Prostate gland (tissue), 2 donors: Measurements from ENCODE around the gene CCDC157. TPM values are rescaled to one million over a fixed set of nuclear protein-coding genes. Genes with fewer than 3 reads are reported as not detected.

Experiments used
- DNase-seq: peaks from one replicate; pipeline ENCODE4 v3.0.0-alpha.2; 2019; ENCODE audit warnings: low spot score
- H3K27ac ChIP-seq, 2 donors: fragments of 200-600 bp; sonication (generic); 2 replicates each; pipeline ENCODE4 v1.5.1; 2017 to 2019
- H3K27me3 ChIP-seq: fragments of 200-600 bp; sonication (generic); replicated peaks from 2 replicates; pipeline ENCODE4 v1.5.1; 2019; ENCODE audit not compliant: insufficient read depth
- H3K36me3 ChIP-seq, 2 donors: fragments of 200-600 bp; sonication (generic); 1 replicate in 1 of 2; 2 replicates in 1 of 2; pipeline versions ENCODE4 v1.5.1 to v1.8.1; 2017 to 2019
- H3K4me1 ChIP-seq: fragments of 200-600 bp; sonication (generic); replicated peaks from 2 replicates; pipeline ENCODE4 v1.5.1; 2019
- H3K4me3 ChIP-seq, 2 donors: fragments of 200-600 bp; sonication (generic); 2 replicates each; pipeline ENCODE4 v1.5.1; 2017 to 2019
- H3K9me3 ChIP-seq: fragments of 200-600 bp; sonication (generic); 2 replicates; pipeline ENCODE4 v1.5.1; 2017
- POLR2A ChIP-seq: fragments of 450-650 bp; IDR thresholded peaks from one replicate; pipeline ENCODE4 v1.6.1; 2016; ENCODE audit warnings: antibody characterized with exemption, mild to moderate bottlenecking
- POLR2AphosphoS5 ChIP-seq: sonication (generic); formaldehyde crosslinking; IDR thresholded peaks from one replicate; pipeline ENCODE4 v1.6.1; 2017; ENCODE audit warnings: antibody characterized with exemption
- WGBS: methylation state at CpG from one replicate; pipeline ENCODE4 v1.1.5; 2018; 5-methylcytosine and 5-hydroxymethylcytosine counted together
- intact Hi-C: fragments of 100-400 bp; cut with DNase I; formaldehyde crosslinking; loops from one replicate; pipeline ENCODE4 v1.14.2; 2022
- total RNA-seq, 2 donors: library from RNA; depleted of rRNA; stranded (reverse); fragments of >200 nt; gene quantifications; one replicate each; pipeline ENCODE4 v1.1.0, GENCODE V29; 2016
- TF ChIP-seq, protein P1 (sequence below), 4 experiments: fragments of 200-600 bp in 2 of 4; fragments of 450-650 bp in 2 of 4; sonication (generic) in 2 of 4; IDR thresholded peaks; 1 replicate in 3 of 4; 2 replicates in 1 of 4; pipeline ENCODE4 v1.5.1; 2016 to 2019; ENCODE audit warnings: antibody characterized with exemption in 4 of 4, mild to moderate bottlenecking in 2 of 4, moderate library complexity in 2 of 4

CCDC157 gene
- total RNA-seq, 2 donors from 2014 or later = 3.5 to 28.6 TPM

DNA sequence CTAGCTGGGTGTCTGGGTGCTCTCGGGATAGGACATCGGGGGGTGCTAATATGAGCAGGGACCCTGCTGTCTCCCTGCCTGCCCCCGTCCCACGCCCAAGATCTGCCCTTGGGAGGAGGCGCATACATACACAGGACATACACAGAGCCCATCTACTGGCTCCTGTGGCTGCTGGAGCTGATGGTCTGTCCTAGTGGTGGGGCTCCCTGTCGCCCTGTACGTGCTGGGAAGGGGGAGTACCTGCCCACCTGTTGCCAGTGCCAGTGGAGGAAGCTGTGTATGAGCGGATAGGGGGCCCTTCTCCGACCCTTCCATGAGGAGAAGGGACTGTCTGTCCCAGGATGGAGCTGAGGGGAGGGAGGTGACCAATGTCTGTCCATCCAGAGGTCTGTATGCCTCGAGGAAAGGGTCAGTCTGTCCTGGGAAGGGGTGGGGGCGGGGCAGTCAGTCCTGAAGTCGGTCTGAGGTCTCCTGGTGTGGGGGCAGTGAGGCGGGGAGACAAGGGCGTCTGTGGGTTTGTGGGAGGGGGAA is 31.0 kb upstream of the CCDC157 start:
- no peak for TF ChIP-seq POLR2A
- TF ChIP-seq, protein P1, sequence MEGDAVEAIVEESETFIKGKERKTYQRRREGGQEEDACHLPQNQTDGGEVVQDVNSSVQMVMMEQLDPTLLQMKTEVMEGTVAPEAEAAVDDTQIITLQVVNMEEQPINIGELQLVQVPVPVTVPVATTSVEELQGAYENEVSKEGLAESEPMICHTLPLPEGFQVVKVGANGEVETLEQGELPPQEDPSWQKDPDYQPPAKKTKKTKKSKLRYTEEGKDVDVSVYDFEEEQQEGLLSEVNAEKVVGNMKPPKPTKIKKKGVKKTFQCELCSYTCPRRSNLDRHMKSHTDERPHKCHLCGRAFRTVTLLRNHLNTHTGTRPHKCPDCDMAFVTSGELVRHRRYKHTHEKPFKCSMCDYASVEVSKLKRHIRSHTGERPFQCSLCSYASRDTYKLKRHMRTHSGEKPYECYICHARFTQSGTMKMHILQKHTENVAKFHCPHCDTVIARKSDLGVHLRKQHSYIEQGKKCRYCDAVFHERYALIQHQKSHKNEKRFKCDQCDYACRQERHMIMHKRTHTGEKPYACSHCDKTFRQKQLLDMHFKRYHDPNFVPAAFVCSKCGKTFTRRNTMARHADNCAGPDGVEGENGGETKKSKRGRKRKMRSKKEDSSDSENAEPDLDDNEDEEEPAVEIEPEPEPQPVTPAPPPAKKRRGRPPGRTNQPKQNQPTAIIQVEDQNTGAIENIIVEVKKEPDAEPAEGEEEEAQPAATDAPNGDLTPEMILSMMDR (IDR thresholded peaks at IDR 0.05) = no peak
- no peak for TF ChIP-seq POLR2AphosphoS5
- Histone ChIP-seq H3K4me1 (peaks cover 14% of the 10 kb centered on the region), H3K36me3 (no peaks in the 10 kb centered on the region), H3K9me3 (no peaks in the 10 kb centered on the region), H3K27me3 (no peaks in the 10 kb centered on the region), H3K4me3 (peak overlapping the region; percentile 86 to 98), H3K27ac (peak overlapping the region; percentile 92 to 94)
- 26% methylated on average over 14 of the region's 14 CpGs for WGBS
- DNase-seq = no peak
- intact Hi-C loops = loop anchor here (2.0 kb wide), 1 partner anchor 37 kb away; the partner anchor contains the start of gene CASTOR1

DNA sequence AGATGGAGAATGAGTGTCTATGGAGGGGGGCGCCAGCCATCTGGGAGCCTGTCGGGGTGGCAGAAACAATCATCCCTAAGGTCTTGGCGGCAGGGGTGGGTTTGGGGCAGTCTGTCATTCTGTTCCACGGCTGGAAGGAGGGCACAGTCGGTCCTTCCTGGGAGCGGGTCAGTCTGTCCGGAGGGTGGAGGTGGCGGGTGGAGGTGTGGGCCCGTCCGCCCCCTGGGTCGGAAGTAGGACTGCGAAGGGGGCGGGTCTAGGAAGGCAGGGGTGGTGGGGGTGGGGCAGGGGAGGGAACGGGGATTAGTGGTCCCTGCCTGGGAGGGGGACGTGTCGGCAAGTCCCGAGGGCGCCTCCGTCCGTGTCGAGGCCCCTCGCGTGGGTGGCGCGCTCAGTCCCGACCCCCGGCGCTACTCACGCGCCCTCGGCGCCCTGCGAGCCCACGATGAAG is 30.5 kb upstream of the CCDC157 start:
- WGBS = under 1% methylated on average over 21 of the region's 34 CpGs
- TF ChIP-seq POLR2AphosphoS5 = no peak
- Histone ChIP-seq H3K36me3 (no peaks in the 10 kb centered on the region), H3K4me1 (peaks cover 10% of the 10 kb centered on the region), H3K4me3 (peak overlapping the region; percentile 86 to 98), H3K27ac (peak overlapping the region; percentile 92 to 94), H3K27me3 (no peaks in the 10 kb centered on the region), H3K9me3 (no peaks in the 10 kb centered on the region)
- peak; percentile 42 for DNase-seq
- intact Hi-C loops = loop anchor here (2.0 kb wide), 1 partner anchor 37 kb away; the partner anchor contains the start of gene CASTOR1

DNA sequence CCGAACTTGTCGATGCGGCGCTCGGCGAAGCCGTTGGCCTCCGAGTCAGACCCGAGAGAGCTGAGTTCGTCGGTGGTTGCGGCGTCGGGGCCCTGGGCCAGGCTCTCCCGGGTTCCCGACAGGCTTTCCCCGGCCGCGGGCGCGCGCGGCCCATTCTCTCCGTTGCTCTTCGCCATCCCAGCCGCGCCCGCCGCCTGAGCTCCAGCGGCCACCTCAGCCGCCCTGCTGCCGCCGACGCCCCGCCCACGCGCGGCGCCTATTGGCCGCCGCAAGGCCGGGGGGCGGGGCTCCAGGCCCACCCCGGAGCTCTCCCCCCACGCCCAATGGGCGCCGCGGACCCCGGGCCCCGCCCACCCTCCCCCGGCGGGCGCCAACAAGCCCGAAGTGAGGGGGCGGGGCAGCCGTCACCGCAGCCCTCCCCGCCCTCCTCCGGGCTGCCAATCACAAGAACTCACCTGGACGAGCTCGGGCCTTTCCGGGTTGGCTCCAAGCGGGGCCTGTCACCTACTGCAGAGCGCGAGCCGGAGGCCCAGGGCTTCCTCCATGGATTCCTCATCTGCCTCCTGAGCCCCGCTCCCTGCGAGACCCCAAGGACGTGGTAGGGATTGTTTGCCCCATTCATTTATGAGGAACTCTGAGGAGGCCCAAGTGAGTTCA is 30.0 kb upstream of the CCDC157 start, which contains the start of gene TBC1D10A:
Gene TBC1D10A (minus strand): TSS at position 236 of the 657 bp plus-strand sequence. CDS start 60 bp downstream, at position 176.
- TF ChIP-seq POLR2A (peak; percentile 97), POLR2AphosphoS5 (peak; percentile 84)
- TF ChIP-seq, protein P1 (IDR thresholded peaks at IDR 0.05) = peak in 1 of 4 experiments; percentile 16
- Histone ChIP-seq H3K27ac (peak within 1 kb of the TSS; percentile 92 to 94), H3K27me3 (no peaks in the 10 kb centered on the region), H3K36me3 (no peaks in the 10 kb centered on the region), H3K9me3 (no peaks in the 10 kb centered on the region), H3K4me1 (peaks cover 5% of the 10 kb centered on the region), H3K4me3 (peak within 1 kb of the TSS; percentile 86 to 98)
- DNase-seq = peak; percentile 96
- intact Hi-C loops = loop anchor here (2.0 kb wide), 1 partner anchor 38 kb away; the partner anchor contains the start of gene CASTOR1
- whole genome bisulfite sequencing = under 1% methylated on average over 47 of the region's 69 CpGs

DNA sequence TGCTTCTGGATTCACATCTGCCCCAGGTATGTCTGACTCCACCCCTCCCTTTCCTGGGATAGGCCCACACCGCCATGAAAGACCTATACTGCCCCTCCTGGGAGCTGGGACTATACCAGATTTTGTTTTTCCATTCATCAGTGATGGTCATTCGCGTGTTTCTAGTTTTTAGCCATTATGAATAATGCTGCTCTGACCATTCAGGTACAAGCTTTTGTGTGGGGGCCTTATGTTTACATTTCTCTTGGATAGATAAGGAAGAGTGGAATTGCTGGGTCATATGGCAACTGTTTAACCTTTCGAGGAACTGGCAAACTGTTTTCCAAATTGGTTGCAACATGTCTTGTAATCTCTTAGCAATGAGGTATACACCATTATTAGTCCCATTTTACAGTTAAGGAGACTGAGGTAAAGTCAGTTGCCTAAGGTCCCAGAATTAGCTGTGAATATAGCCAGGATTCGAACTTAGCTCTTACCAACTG is 28.9 kb upstream of the CCDC157 start:
- Histone ChIP-seq H3K27ac (peak overlapping the region; percentile 79 to 92), H3K36me3 (no peaks in the 10 kb centered on the region), H3K4me3 (no peak overlapping the region), H3K9me3 (no peaks in the 10 kb centered on the region), H3K4me1 (peaks cover 5% of the 10 kb centered on the region), H3K27me3 (no peaks in the 10 kb centered on the region)
- peak; percentile 45 for DNase-seq
- 69% methylated on average over 5 of the region's 5 CpGs for WGBS
- TF ChIP-seq, protein P1 (IDR thresholded peaks at IDR 0.05) = peak in 2 of 4 experiments; percentile 33 to 37
- TF ChIP-seq POLR2AphosphoS5 (peak; percentile 23), POLR2A (no peak)
- intact Hi-C loops = loop anchor here (2.0 kb wide), 2 partner anchors 27 to 39 kb away; partner anchors contain the start of gene CASTOR1

DNA sequence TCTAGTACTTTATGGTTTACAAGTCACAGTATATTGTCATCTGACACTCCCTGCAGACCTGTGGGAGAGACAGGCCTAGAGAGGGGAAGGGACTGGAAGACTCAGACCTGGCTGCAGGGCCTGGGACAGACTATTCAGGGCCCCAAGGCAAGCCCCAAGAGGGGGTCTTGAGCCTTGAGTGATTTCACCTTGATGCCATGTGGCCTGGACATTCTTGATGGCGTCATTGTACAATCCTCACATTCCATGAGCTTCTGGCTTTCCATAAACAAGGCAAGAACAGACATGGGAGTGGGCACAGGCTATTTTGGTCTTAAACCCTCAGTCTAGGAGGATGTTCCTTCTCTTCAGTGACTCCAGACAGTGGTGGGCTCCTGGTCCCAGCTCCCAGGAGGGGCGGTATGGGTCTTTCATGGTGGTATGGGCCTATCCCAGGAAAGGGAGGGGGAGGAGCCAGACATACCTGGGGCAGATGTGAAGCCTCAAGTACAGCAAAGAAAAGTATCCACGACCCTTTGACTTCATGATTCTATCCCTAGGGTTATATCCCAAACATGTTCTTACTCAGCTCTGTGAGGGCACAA is 28.2 kb upstream of the CCDC157 start:
- peak overlapping the region; percentile 79 to 92 for H3K27ac ChIP-seq
- intact Hi-C loops = loop anchor here (2.0 kb wide), 1 partner anchor 26 kb away; no protein-coding TSS in a partner anchor

More for the DNA sequence above, 28.2 kb upstream of the CCDC157 start:
- no peak for DNase-seq
- no peaks in the 10 kb centered on the region for H3K9me3 ChIP-seq
- no peaks in the 10 kb centered on the region for H3K27me3 ChIP-seq
- 63% methylated on average over 3 of the region's 3 CpGs for WGBS
- no peak overlapping the region for H3K4me3 ChIP-seq
- no peak for TF ChIP-seq POLR2AphosphoS5
- no peak for TF ChIP-seq POLR2A
- TF ChIP-seq, protein P1 (IDR thresholded peaks at IDR 0.05) = no peak
- peaks cover 5% of the 10 kb centered on the region for H3K4me1 ChIP-seq
- H3K36me3 ChIP-seq = peaks cover 0 to 4% of the 10 kb centered on the region in 2 donors
